Gastrocnemius medialis (tissue), 4 donors: ENCODE results near the gene EIF2B2.

Experiments
- CTCF ChIP-seq, 5 experiments: fragments of 450-650 bp in 3 of 5; fragments of 200-600 bp in 2 of 5; sonication (generic) in 2 of 5; IDR thresholded peaks in 4 of 5; conservative IDR thresholded peaks in 1 of 5; 1 replicate in 4 of 5; 2 replicates in 1 of 5; pipeline ENCODE4 v1.5.1; 2016 to 2019; ENCODE audit warnings: antibody characterized with exemption in 5 of 5, mild to moderate bottlenecking in 3 of 5, moderate library complexity in 3 of 5
- POLR2A ChIP-seq, 2 donors: fragments of 450-650 bp; IDR thresholded peaks; one replicate each; pipeline ENCODE4 v1.6.1; 2017; ENCODE audit warnings: antibody characterized with exemption in 2 of 2, mild to moderate bottlenecking in 2 of 2, moderate library complexity in 2 of 2

- TF ChIP-seq CTCF (IDR thresholded peaks at IDR 0.05 in 4 of 5, conservative IDR thresholded peaks at IDR 0.05 in 1 of 5) (no peak), POLR2A (IDR thresholded peaks at IDR 0.05) (no peak)
Measured at GRCh38 chr14:74968811-74969210, 33.9 kb upstream of the EIF2B2 start.
